PFSK-1 (cell line): ENCODE data around the gene STAT3.

Experiments used
- FOXP2 ChIP-seq: optimal IDR thresholded peaks from 2 replicates; pipeline ENCODE3; 2011; ENCODE audit warnings: borderline replicate concordance, control low read depth, inconsistent platforms; ENCODE audit not compliant: insufficient read depth; ENCODE audit errors: extremely low read length, extremely low read depth
- POLR2AphosphoS5 ChIP-seq: IDR thresholded peaks from 2 replicates; pipeline ENCODE4 v1.6.1; 2012; ENCODE audit warnings: low read depth, mild to moderate bottlenecking, control low read depth, low read length, moderate library complexity
- REST ChIP-seq, 2 experiments: IDR thresholded peaks; 2 replicates each; pipeline versions ENCODE4 v1.6.1 to v1.8.0; 2011 to 2012; ENCODE audit warnings: low read depth in 2 of 2, low read length in 2 of 2, control low read depth in 1 of 2, inconsistent platforms in 1 of 2, mild to moderate bottlenecking in 1 of 2, moderate library complexity in 1 of 2; ENCODE audit not compliant: insufficient read depth in 1 of 2
- SIN3A ChIP-seq: IDR thresholded peaks from 2 replicates; pipeline ENCODE4 v1.6.1; 2012; ENCODE audit warnings: mild to moderate bottlenecking, low read length, moderate library complexity, borderline replicate concordance; ENCODE audit not compliant: insufficient read depth
- TAF1 ChIP-seq: IDR thresholded peaks from 2 replicates; pipeline ENCODE4 v1.6.1; 2012; ENCODE audit warnings: low read length, control low read depth, borderline replicate concordance; ENCODE audit not compliant: insufficient read depth

STAT3 gene

GRCh38 chr17:42386777-42387657 lies 1.2 kb downstream of the STAT3 start:
- TF ChIP-seq POLR2AphosphoS5 (no peak), SIN3A (peak; percentile 90), REST (IDR thresholded peaks at IDR 0.05; ENCODE audit: insufficient read depth in 1 of 2, low read depth in 2 of 2, low read length in 2 of 2) (no peak), FOXP2 (no peak)

- TF ChIP-seq TAF1 (no peak), REST (IDR thresholded peaks at IDR 0.05; ENCODE audit: insufficient read depth in 1 of 2, low read depth in 2 of 2, low read length in 2 of 2) (no peak), POLR2AphosphoS5 (no peak), FOXP2 (no peak), SIN3A (no peak)
These were observed 6.3 kb downstream of the STAT3 start for GRCh38 chr17:42381898-42382297.

GRCh38 chr17:42380935-42381334 lies 7.3 kb downstream of the STAT3 start:
- TF ChIP-seq REST (IDR thresholded peaks at IDR 0.05; ENCODE audit: insufficient read depth in 1 of 2, low read depth in 2 of 2, low read length in 2 of 2) = no peak

- no peak for TF ChIP-seq REST (IDR thresholded peaks at IDR 0.05; ENCODE audit: insufficient read depth in 1 of 2, low read depth in 2 of 2, low read length in 2 of 2)
- TF ChIP-seq FOXP2 = no peak
- peak; percentile 39; the same call in 1 of the 2 replicates for TF ChIP-seq SIN3A
These were observed 9.2 kb downstream of the STAT3 start for GRCh38 chr17:42378959-42379594.
